HG03025 (cell line): Measurements from ENCODE around the gene ADCY10.
A peak's percentile ranks its signal among the peaks of the same experiment; 100 is the strongest.
"Not testable (repeated sequence)": the region's sequence is repeated elsewhere in the genome, so short reads cannot be mapped to it uniquely, and the experiment has no call there.

Experiments used
- ATAC-seq: cut with Tn5 transposase; IDR thresholded peaks from one replicate; pipeline ENCODE4 v1.9.1; 2021; ENCODE audit warnings: mild to moderate bottlenecking, moderate library complexity; ENCODE audit not compliant: unreplicated experiment, low FRiP score

The ADCY10 gene, protein sequence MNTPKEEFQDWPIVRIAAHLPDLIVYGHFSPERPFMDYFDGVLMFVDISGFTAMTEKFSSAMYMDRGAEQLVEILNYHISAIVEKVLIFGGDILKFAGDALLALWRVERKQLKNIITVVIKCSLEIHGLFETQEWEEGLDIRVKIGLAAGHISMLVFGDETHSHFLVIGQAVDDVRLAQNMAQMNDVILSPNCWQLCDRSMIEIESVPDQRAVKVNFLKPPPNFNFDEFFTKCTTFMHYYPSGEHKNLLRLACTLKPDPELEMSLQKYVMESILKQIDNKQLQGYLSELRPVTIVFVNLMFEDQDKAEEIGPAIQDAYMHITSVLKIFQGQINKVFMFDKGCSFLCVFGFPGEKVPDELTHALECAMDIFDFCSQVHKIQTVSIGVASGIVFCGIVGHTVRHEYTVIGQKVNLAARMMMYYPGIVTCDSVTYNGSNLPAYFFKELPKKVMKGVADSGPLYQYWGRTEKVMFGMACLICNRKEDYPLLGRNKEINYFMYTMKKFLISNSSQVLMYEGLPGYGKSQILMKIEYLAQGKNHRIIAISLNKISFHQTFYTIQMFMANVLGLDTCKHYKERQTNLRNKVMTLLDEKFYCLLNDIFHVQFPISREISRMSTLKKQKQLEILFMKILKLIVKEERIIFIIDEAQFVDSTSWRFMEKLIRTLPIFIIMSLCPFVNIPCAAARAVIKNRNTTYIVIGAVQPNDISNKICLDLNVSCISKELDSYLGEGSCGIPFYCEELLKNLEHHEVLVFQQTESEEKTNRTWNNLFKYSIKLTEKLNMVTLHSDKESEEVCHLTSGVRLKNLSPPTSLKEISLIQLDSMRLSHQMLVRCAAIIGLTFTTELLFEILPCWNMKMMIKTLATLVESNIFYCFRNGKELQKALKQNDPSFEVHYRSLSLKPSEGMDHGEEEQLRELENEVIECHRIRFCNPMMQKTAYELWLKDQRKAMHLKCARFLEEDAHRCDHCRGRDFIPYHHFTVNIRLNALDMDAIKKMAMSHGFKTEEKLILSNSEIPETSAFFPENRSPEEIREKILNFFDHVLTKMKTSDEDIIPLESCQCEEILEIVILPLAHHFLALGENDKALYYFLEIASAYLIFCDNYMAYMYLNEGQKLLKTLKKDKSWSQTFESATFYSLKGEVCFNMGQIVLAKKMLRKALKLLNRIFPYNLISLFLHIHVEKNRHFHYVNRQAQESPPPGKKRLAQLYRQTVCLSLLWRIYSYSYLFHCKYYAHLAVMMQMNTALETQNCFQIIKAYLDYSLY (N-terminal part only)

DNA sequence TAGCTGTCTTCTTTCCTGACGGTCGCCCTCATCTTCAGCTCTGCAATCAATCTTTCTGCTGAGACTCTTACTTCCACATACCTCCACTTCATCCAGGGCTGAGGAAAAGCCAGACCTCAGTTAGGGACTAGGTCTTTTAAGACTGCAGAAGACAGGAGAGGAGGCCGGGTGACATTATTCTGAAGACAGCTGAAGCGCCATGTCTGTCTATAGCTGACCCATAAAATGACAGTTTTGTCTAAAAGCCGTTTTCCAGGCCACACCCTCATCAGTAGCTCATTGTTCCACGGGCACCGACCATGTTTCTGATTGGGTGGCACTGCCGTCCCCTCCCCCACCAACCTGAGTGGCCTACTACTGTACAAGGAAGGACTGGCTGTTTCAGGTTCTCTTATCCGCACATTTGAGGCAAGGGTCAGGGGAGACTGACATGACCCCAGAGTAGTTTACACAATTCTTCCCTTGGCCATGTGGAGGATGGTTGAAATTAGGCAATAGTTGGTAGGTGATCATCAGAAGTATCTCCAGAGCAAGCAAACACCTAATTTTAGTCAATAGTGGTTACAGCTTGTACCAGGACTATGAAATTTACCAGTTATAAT is at the start of gene ADCY10:
ADCY10 (minus strand) TSS at position 240 of the 602 bp plus-strand sequence. CDS start 8,994 bp downstream, outside the sequence.
- ATAC-seq = no peak

DNA sequence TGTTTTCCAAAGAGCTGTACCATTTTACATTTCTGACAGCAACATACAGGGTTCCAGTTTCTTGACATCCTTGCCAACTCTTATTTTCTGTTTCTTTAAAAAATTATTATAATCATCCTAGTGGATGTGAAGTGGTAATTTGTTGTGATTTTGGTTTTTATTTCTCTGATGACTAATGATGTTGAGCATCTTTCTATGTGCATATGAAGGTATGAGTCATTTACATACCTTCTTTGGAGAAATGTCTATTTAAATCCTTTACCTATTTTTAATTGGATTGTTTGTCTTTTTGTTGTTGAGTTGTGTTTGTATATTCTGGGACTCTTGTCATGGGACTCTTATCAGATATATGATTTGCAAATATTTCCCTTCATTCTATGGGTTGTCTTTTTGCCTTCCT is 43.8 kb upstream of the ADCY10 start:
- ATAC-seq = no peak

DNA sequence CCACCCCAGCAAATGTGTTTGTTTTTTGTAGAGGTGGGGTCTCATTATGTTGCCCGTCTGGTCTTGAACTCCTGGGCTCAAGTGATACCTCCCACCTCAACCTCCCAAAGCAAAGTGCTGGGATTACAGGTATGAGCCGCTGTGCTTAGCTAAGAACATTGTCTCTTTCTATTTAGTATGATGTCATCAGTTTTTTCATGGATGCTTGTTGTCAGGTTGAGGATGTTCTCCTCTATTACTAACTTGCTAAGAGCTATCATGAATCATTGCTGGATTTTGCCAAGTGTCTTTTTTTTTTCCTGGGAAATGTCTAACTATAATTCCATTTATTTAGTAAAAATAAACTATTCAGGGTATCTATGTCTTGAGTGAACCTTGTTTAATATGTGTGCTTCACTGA is 42.0 kb upstream of the ADCY10 start:
- no peak for ATAC-seq

DNA sequence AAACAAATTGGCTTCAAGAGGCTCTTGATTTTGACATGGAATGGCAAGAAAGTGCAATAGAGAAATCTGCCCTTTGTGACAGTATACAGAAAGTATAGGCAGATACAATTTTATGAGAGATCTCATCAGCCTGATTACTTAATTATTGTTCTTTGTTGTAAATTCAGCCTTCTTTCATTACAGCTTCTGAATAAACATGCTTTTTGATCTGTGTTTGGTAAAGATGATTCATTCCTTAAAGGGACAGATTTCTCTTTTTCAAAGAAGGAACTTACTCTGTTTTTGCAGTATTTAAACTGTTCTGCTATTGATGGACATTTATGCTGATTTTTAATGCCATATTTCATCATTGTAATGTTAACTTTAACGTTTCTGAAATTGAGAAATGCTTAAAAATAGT is 36.6 kb upstream of the ADCY10 start:
- ATAC-seq = no peak

DNA sequence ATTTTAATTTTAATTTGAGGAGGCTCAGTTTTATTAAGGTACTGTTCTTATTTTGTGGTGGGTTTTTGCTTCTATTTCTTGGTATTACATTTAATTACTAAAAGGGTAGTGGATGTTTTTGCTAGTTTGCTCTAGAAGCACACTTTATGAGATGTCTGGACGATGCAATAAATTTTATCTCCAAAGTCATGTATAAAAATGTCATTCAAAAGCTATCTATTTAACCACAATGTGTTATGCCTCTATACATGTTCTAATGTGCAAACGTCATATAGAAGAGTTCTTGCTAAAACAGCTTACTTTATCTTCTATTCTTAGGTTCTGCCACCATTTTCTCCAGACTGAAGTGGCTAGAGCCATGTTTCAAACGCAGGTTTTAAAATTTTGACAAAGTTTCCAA is 35.9 kb upstream of the ADCY10 start:
- ATAC-seq = no peak

DNA sequence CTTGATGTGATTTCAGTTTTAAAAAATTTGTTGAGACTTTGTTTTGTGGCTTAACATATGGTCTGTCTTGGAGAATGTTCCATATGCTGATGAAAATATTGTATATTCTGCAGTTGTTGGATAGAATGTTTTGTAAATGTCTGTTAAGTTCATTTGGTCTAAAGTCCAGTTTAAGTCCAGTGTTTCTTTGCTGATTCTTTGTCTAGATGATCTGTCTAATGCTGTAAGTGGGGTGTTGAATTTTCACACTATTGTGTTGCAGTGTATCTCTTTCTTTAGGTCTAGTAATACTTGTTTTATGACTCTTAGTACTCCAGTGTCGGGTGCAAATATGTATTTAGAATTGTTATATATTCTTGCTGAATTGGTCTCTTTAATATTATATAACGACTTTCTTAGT is 33.8 kb upstream of the ADCY10 start:
- ATAC-seq = no peak

DNA sequence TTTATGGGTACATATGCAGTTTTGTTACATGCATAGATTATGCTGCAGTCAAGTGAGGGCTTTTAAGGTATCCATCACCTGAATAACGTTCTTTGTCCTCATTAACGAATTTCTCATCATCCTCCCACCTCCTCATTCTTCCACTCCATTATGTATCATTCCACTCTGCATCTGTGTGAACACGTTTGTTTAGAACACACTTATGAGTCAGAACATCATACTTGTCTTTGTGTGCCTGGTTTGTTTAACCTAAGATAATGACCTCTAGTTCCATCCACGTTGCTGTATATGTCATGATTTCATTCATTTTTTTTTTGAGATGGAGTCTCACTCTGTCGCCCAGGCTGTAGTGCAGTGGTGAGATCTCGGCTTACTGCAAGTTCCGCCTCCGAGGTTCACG is 29.6 kb upstream of the ADCY10 start:
- ATAC-seq = no peak

DNA sequence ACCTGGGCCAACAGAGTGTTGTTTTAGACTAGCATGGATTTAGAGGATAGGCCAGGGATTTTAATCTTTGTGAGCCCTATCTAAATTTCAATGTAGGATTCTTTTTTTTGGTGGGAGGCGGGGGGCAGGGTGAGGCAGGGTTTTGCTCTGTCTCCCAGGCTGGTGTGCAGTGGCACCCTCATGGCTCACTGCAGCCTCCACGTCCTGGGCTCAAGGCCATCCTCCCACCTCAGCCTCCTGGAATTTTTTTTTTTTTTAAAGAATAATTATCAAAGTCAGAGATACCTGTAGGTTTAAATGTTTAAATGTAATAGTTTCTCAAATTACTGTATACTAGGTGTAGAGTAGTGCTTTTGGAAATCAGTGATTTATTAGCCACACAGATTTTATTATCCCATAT is 26.3 kb upstream of the ADCY10 start:
- no peak for ATAC-seq

DNA sequence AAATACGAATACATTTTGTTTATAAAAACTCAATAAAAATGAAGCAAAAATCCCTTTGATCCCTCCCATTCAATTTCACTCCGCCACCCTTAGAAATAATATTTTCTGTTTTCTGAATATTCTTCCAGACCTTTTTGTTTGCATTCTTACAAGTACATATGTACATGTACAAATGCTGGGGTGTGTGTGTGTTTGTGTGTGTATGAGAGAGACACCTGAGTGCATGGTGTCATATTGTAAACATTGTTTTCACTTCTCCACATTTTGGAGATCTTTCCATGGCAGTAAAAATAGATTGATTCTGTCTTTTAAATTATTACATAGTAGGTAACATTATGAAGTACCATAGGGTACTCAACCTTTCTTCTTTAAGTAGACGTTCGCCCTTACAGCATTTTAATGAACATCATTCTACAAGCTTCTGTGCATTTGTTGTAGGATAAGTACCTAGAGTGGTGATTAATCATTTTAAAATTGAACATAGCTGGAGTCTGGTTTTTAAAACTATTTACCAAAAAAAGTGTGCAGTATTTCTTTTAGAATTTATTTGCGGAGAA is 24.2 kb upstream of the ADCY10 start:
- ATAC-seq = no peak

DNA sequence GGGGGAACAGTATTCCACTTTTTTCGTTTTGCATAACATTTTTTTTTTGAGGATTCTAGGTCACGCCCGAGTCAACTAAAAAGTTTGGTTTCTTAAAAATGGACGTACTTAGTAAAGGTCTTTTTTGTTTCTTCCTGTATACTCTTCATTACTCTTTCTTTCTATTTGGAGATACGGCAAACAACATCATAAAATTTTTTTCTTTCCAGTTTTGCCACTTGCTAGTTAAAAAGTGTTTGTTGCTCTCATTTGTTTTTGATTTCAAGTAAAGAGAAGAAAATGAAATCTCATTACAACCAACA is 23.7 kb upstream of the ADCY10 start:
- no peak for ATAC-seq

DNA sequence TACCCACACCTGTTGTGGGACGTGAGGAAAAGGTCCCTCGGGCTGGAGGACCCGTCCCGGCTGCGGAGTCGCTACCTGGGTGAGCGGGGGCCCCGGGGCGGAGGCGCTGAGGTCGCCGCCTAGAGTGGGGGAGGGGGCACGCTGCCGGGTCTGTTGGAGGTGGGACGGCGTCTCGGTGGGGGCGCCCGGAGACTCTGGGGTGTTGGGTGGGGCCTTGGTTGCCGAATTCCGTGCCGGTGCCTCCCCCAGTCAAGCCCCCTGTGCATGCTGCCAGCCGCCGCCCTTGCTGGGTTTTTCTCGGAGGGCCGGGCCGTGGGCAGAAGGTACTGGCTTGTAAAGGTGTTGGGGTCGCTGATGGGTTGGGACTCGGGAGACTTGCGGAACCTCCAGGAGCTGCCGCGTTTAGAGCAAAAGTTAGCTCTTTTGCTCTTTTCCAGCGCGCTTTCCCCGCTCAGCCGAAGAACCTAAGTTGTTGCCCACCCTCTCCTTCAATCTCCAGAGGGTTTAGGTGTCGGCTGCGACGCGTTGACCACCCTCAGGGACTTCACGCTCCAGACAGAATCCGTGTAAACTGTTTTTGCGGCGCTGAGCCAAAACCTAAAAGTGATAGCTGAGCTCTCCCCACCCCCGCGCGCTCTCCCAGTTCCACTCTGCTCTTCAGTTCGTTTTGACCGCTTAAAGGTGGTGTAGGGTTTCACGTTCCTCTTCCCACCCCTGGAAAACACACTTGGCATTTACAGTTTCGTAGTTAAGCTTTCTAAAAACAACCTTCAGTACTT is 23.2 kb upstream of the ADCY10 start, which contains the start of gene MPC2:
MPC2 (minus strand) TSS at position 143 of the 779 bp plus-strand sequence. CDS start 1,231 bp downstream, outside the sequence.
- peak; percentile 8 for ATAC-seq

DNA sequence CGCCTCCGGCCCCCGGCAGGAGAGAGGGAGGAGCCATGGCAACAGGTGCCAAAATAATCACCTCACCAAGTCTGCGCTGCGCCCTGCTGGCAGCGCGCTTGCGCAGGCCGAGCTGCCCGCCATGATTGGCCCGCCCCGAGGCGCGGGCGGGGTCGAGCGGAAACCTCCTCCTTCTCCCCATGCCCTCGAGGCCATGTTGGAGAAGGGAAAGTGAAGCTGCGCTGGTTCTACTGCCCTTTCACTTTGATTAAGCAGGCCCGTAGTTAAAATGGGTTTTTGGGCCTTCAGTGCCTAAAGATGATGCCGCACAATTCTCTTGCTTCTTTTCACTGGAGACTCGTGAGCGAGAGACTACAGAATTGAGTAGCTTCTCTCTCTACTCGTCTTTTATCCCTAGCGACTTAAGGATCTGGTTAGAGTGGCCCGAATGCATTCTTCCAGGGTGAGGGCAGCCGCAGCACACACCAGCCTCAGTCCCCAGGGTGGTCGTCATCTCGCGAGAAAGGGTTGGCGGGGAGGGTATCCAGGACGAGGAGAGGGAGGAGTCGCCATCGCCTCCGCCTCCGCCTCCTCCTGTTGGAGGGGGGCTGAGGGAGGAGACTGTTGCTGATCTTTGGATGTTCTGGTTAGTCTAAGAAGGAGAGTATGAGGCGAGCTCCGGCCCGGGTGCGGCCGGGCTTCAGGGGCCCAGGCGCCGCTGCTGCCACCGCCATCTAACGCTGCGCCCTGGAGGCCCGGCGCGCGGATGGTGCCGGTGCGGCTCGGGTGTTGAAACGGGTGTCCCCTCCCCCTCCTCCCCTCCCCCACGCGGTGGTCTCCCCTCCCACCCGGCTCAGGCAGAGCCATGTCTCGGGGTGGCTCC is 22.4 kb upstream of the ADCY10 start, which contains the start of gene DCAF6:
DCAF6 (plus strand) TSS at position 616 of the 862 bp plus-strand sequence; CDS start at position 845, 229 bp downstream.
- ATAC-seq = peak; percentile 81

DNA sequence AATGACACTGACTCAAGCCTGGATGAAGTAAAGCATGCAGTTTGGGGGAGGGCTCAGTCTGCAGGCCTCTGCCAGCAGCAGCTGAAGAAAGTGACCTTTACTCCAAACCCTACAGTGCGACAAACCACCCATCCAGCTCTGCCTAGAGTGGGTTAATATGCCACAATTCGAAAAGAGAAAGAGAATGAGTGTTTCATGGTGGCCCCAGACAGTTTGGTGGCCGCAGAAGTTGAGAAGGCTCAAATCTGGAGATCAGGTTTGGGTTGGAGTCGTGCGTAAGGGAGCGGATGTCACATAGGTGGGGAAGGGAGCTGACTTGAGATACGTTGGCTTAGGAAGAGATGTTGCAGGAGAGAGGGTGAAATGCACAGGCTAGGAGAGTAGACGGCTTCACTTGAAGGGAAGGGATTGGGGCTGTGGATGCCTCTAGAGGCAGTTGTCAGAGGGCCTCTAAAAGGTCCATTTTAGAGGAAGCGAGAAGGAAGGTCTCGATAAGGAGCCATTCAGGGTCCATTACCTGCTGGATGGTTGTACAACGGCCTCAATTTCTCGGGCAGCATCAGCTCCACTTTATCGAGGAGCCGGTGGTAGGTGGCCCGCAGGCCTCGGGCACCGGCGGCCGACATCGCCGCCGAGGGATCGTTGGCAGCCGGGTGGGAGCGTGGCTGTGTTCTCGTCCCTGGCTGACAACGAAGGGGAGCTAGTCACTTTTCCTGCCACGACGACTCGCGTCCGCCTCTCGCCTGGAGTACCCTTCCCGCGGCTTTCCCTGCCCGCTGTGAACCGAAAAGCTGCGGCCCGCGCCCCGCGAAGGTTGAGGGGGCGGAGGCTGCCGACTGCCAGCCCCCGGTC is 21.5 kb upstream of the ADCY10 start:
- peak; percentile 12 for ATAC-seq

DNA sequence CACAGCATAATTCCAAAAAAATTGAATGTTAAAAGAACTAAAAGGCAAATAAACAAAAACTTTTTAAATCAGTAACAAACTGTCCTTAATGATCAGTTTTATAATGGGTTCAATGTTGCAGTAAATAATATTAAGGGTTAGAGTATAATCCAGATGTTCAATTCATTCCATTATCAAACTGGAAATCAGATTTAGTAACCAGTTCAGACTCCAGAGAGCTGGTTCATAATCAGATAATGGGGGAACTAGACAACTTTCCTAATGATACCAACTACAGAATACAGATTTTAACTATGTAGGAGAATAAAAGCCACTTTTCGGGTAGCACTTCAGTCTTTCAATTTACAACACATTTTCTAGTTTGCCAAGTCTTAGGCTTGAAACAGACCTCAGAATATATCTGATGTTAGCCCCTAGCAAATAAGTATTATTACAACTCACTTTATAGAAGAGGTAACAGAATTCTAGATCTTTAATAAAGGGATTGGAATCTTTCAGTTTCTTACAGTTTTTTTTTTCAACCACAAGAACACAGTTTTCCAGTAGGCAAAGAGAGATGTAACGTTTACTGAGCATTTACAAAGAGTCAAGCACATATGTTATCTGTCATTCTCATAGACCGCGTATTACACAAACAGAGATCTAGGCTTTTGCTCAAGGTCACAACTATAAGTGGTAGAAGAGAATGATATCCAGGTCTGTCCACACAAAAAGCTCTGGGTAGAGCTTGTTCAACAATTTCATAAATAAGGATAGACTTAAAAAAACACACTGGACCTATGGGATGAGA is 20.7 kb upstream of the ADCY10 start:
- ATAC-seq = no peak

DNA sequence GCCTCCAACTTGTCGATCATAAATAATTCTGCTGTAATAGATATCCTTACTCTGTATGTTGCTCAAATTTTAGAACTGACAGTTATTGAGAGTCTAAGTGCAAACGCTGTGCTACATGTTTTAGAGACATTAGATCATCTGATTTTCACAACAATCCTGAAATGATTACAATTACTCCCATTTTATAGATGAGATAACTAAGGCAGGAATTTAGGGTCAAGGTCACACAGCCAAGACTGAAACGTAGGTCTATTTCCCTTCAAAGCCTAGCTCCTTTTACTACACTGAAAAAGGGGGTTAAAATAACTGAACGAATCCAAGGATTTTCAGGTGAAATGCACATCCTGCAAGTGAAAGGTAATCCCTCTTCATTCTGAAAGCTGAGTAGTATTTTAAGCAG is 19.9 kb upstream of the ADCY10 start:
- ATAC-seq = no peak

DNA sequence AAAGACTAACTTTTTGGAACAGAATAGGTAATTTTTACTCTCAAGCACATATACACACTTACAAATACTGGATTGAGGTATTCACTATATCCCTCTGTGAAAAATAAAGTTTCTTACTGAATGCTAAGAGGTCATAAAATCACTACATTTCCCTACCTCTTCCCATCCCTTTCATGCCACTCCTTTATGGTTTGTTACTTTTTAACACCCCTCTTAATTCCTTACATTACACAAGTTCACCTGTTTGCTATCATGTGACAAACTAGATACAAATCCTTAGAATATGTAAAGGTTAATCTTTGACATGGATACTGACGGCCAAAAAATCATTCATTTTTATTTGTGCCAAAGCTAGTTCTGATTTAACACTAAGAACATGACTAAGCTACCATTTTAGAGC is 15.8 kb upstream of the ADCY10 start:
- no peak for ATAC-seq

DNA sequence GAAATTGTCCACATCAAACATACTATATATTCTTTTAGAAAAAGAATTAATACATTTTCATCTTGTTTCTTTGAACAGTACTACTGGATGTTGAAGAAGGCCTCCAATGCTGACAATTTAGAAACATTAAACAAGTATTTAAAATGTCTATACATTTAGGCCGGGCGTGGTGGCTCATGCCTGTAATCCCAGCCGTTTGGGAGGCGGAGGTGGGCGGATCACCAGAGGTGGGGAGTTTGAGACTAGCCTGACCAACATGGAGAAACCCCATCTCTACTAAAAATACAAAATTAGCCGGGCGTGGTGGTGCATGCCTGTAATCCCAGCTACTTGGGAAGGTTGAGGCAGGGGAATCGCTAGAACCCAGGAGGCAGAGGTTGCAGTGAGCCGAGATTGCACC is 15.0 kb upstream of the ADCY10 start:
- not testable (repeated sequence) for ATAC-seq
